ENCODE data around the gene STXBP6. TPM values are rescaled to one million over a fixed set of nuclear protein-coding genes. Genes with fewer than 3 reads are reported as not detected.

Gene STXBP6
- total RNA-seq, 1 donor from 2014 or later = 27.1 TPM

GRCh38 chr14:25041898-25042297 lies 8.0 kb downstream of the STXBP6 start:
- Histone ChIP-seq H4K20me1 (ENCODE audit: insufficient read depth, low read length) (no peaks in the 10 kb centered on the region), H3K9me3 (ENCODE audit: insufficient read depth, low read depth, low read length) (no peaks in the 10 kb centered on the region), H3K4me2 (ENCODE audit: low read length) (no peak overlapping the region), H3K79me2 (ENCODE audit: insufficient read depth, low read length) (no peaks in the 10 kb centered on the region), H3K27me3 (ENCODE audit: insufficient read depth, low read length) (no peaks in the 10 kb centered on the region), H3K4me3 (ENCODE audit: insufficient read depth, low read depth, low read length) (no peak overlapping the region), H2AFZ (ENCODE audit: low read depth, low read length) (no peak overlapping the region), H3K36me3 (ENCODE audit: insufficient read depth, low read length) (no peaks in the 10 kb centered on the region), H3K9ac (ENCODE audit: low read length) (no peak overlapping the region), H3K4me1 (ENCODE audit: insufficient read depth, low read length) (no peaks in the 10 kb centered on the region), H3K27ac (ENCODE audit: low read depth, low read length) (no peak overlapping the region)
- no peak for FAIRE-seq
- no peaks in the 10 kb centered on the region for H3K9me3 Mint-ChIP-seq (ENCODE audit: unreplicated experiment)
- H3K27ac Mint-ChIP-seq (ENCODE audit: unreplicated experiment) = no peak overlapping the region
- H3K4me1 Mint-ChIP-seq (ENCODE audit: low read depth, unreplicated experiment) = peaks cover 29% of the 10 kb centered on the region
- TF ChIP-seq CTCF (IDR thresholded peaks at IDR 0.05; ENCODE audit: insufficient read depth, low read depth, low read length) (no peak), EZH2 (IDR thresholded peaks at IDR 0.05; ENCODE audit: insufficient read depth, low read length) (no peak)
- H3K4me3 Mint-ChIP-seq (ENCODE audit: unreplicated experiment) = no peak overlapping the region
- peak; percentile 8 for DNase-seq (ENCODE audit: low read depth)
- H3K36me3 Mint-ChIP-seq (ENCODE audit: low read depth, unreplicated experiment) = peaks cover 4% of the 10 kb centered on the region
- H3K27me3 Mint-ChIP-seq (ENCODE audit: low read depth, unreplicated experiment) = no peaks in the 10 kb centered on the region

- H3K79me2 ChIP-seq (ENCODE audit: insufficient read depth, low read length) = no peaks in the 10 kb centered on the region
- FAIRE-seq = no peak
- no peak overlapping the region for H3K27ac Mint-ChIP-seq (ENCODE audit: unreplicated experiment)
Observed at GRCh38 chr14:25041484-25041883, 8.5 kb downstream of the STXBP6 start.

More at GRCh38 chr14:25041484-25041883, 8.5 kb downstream of the STXBP6 start:
- Mint-ChIP-seq H3K4me1 (ENCODE audit: low read depth, unreplicated experiment) (peaks cover 27% of the 10 kb centered on the region), H3K9me3 (ENCODE audit: unreplicated experiment) (no peaks in the 10 kb centered on the region), H3K36me3 (ENCODE audit: low read depth, unreplicated experiment) (peaks cover 4% of the 10 kb centered on the region), H3K4me3 (ENCODE audit: unreplicated experiment) (no peak overlapping the region), H3K27me3 (ENCODE audit: low read depth, unreplicated experiment) (no peaks in the 10 kb centered on the region)
- no peak overlapping the region for H3K9ac ChIP-seq (ENCODE audit: low read length)
- no peak overlapping the region for H3K4me2 ChIP-seq (ENCODE audit: low read length)
- no peak for TF ChIP-seq CTCF (IDR thresholded peaks at IDR 0.05; ENCODE audit: insufficient read depth, low read depth, low read length)
- no peak for TF ChIP-seq EZH2 (IDR thresholded peaks at IDR 0.05; ENCODE audit: insufficient read depth, low read length)
- no peak overlapping the region for H3K4me3 ChIP-seq (ENCODE audit: insufficient read depth, low read depth, low read length)
- no peaks in the 10 kb centered on the region for H3K27me3 ChIP-seq (ENCODE audit: insufficient read depth, low read length)
- no peak overlapping the region for H2AFZ ChIP-seq (ENCODE audit: low read depth, low read length)
- H4K20me1 ChIP-seq (ENCODE audit: insufficient read depth, low read length) = no peaks in the 10 kb centered on the region
- no peaks in the 10 kb centered on the region for H3K4me1 ChIP-seq (ENCODE audit: insufficient read depth, low read length)
- no peaks in the 10 kb centered on the region for H3K9me3 ChIP-seq (ENCODE audit: insufficient read depth, low read depth, low read length)
- peak; percentile 8 for DNase-seq (ENCODE audit: low read depth)
- H3K27ac ChIP-seq (ENCODE audit: low read depth, low read length) = no peak overlapping the region
- H3K36me3 ChIP-seq (ENCODE audit: insufficient read depth, low read length) = no peaks in the 10 kb centered on the region

Data from astrocyte (in vitro differentiated cells and primary cell).